Measurements from ENCODE around the gene SLC16A3.
A peak's percentile ranks its signal among the peaks of the same experiment; 100 is the strongest.

The SLC16A3 gene

DNA sequence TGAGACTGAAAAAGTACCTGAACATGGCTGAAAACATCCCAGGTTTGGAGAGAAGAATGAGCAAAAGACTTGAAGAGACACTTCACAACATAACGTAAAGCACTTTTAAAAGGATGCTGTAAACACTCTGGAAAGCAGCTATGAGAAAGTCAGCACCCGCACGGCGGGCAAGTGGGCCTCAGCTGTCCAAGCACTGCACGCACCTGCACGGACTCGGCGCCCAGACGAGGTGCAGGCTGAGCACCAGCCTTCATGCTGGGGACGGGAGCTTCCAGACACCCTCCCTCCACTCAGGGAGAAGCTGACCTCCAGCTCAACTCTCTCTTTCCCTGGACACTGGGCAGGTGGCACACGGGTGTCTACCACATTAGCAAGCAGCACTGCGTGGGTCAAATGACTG lies 29.3 kb upstream of the SLC16A3 start:
- Histone ChIP-seq H3K27me3 (ENCODE audit: insufficient read depth, low read length, poor library complexity, severe bottlenecking) (no peaks in the 10 kb centered on the region), H2AFZ (ENCODE audit: low read length) (no peak overlapping the region), H3K9me3 (ENCODE audit: insufficient read depth, low read depth, low read length) (no peaks in the 10 kb centered on the region), H3F3A (ENCODE audit: low read depth) (0 out of 2 replicates have a peak, but pooled peaks cover 2% of the 10 kb centered on the region), H4K20me1 (ENCODE audit: insufficient read depth, low read length, poor library complexity, severe bottlenecking) (peaks cover 42% of the 10 kb centered on the region), H3K4me1 (ENCODE audit: insufficient read depth, low read length, poor library complexity, severe bottlenecking) (peaks cover 42% of the 10 kb centered on the region), H3K4me2 (ENCODE audit: low read depth, low read length, poor library complexity, severe bottlenecking) (peak overlapping the region; percentile 99), H3K9ac (ENCODE audit: low read depth, low read length, poor library complexity, severe bottlenecking) (peak overlapping the region; percentile 90), H3K9me2 (replicated peaks; ENCODE audit: low read depth, low read length) (no peaks in the 10 kb centered on the region), H3K36me3 (ENCODE audit: insufficient read depth, low read length) (peaks cover 34% of the 10 kb centered on the region; the same call in 1 of the 2 replicates), H3K4me3 (ENCODE audit: low read length, poor library complexity, severe bottlenecking) (peak overlapping the region; percentile 98), H3K79me2 (ENCODE audit: insufficient read depth, low read length) (peaks cover 60% of the 10 kb centered on the region)
- TF ChIP-seq EZH2phosphoT487 (IDR thresholded peaks at IDR 0.05; ENCODE audit: borderline replicate concordance): no peak
- TF ChIP-seq, protein P1, sequence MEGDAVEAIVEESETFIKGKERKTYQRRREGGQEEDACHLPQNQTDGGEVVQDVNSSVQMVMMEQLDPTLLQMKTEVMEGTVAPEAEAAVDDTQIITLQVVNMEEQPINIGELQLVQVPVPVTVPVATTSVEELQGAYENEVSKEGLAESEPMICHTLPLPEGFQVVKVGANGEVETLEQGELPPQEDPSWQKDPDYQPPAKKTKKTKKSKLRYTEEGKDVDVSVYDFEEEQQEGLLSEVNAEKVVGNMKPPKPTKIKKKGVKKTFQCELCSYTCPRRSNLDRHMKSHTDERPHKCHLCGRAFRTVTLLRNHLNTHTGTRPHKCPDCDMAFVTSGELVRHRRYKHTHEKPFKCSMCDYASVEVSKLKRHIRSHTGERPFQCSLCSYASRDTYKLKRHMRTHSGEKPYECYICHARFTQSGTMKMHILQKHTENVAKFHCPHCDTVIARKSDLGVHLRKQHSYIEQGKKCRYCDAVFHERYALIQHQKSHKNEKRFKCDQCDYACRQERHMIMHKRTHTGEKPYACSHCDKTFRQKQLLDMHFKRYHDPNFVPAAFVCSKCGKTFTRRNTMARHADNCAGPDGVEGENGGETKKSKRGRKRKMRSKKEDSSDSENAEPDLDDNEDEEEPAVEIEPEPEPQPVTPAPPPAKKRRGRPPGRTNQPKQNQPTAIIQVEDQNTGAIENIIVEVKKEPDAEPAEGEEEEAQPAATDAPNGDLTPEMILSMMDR (conservative IDR thresholded peaks at IDR 0.05; ENCODE audit: low read length): no peak

DNA sequence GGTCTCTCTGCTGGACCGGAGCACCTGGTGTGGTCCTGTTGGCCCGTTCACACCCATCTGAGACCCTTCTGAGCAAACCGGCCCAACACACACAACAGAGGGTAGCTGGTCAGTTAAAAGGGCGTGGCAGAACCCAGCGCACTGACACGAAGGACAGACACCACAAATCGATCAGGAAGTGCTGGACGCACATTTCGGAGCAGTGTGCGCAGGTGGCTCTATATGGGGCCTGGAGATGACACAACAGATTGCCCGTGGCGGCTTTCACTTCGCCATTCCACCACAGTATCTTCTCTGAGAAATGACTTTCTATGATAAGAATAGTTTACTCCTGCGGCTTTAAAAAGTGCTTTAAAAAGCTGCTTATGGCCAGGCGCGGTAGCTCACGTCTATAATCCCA lies 28.7 kb upstream of the SLC16A3 start:
- H3K36me3 ChIP-seq (ENCODE audit: insufficient read depth, low read length): peaks cover 28% of the 10 kb centered on the region; the same call in 1 of the 2 replicates
- H2AFZ ChIP-seq (ENCODE audit: low read length): no peak overlapping the region
- TF ChIP-seq EZH2phosphoT487 (IDR thresholded peaks at IDR 0.05; ENCODE audit: borderline replicate concordance): no peak
- TF ChIP-seq, protein P1 (conservative IDR thresholded peaks at IDR 0.05; ENCODE audit: low read length): no peak
- H3F3A ChIP-seq (ENCODE audit: low read depth): 0 out of 2 replicates have a peak, but pooled peaks cover 2% of the 10 kb centered on the region
- peaks cover 55% of the 10 kb centered on the region for H3K79me2 ChIP-seq (ENCODE audit: insufficient read depth, low read length)
- peak overlapping the region; percentile 98 for H3K4me3 ChIP-seq (ENCODE audit: low read length, poor library complexity, severe bottlenecking)
- peak overlapping the region; percentile 99 for H3K4me2 ChIP-seq (ENCODE audit: low read depth, low read length, poor library complexity, severe bottlenecking)
- H3K9me3 ChIP-seq (ENCODE audit: insufficient read depth, low read depth, low read length): no peaks in the 10 kb centered on the region
- H4K20me1 ChIP-seq (ENCODE audit: insufficient read depth, low read length, poor library complexity, severe bottlenecking): peaks cover 37% of the 10 kb centered on the region
- H3K9ac ChIP-seq (ENCODE audit: low read depth, low read length, poor library complexity, severe bottlenecking): peak overlapping the region; percentile 90
- no peaks in the 10 kb centered on the region for H3K9me2 ChIP-seq (replicated peaks; ENCODE audit: low read depth, low read length)
- peaks cover 46% of the 10 kb centered on the region for H3K4me1 ChIP-seq (ENCODE audit: insufficient read depth, low read length, poor library complexity, severe bottlenecking)
- H3K27me3 ChIP-seq (ENCODE audit: insufficient read depth, low read length, poor library complexity, severe bottlenecking): no peaks in the 10 kb centered on the region

DNA sequence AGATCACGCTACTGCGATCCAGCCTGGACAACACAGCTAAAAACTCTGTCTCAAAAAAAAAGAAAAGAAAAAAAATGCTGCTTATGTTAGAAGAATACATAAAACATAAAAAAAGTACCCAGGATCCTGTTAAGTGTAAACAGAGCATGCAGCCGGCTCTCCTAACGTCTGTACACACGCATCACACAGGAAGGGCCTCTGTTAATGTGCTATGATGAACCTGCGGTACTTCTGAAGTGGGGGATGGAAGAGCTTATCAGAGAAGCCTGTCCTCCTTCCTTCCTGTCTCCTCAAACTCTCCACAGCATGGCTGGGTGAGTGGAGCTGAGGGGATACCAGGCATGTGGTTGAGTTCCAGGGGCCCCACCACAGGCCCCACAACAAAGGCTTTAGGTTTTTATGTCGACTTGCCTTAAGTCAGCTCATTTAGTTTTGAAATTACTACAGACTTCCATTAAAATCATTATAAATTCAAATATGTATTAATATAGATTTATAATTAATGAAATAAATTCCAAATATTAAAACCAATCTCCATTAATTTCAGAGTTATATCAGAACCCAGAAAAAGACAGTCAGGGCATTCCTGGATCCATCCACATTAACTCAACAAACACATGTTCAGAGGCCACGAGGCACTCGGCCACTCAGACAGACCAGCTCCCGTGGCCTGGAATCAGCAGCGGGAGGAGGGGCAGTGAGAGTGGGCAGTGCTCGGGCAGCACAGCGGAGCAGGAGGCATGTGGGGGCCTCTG lies 27.9 kb upstream of the SLC16A3 start:
- TF ChIP-seq, protein P1 (conservative IDR thresholded peaks at IDR 0.05; ENCODE audit: low read length): no peak
- no peak for TF ChIP-seq EZH2phosphoT487 (IDR thresholded peaks at IDR 0.05; ENCODE audit: borderline replicate concordance)
- H3K9me3 ChIP-seq (ENCODE audit: insufficient read depth, low read depth, low read length): no peaks in the 10 kb centered on the region
- H3F3A ChIP-seq (ENCODE audit: low read depth): 0 out of 2 replicates have a peak, but pooled peaks cover 2% of the 10 kb centered on the region
- peaks cover 33% of the 10 kb centered on the region for H4K20me1 ChIP-seq (ENCODE audit: insufficient read depth, low read length, poor library complexity, severe bottlenecking)
- peak overlapping the region; percentile 98 for H3K4me3 ChIP-seq (ENCODE audit: low read length, poor library complexity, severe bottlenecking)
- peaks cover 47% of the 10 kb centered on the region for H3K79me2 ChIP-seq (ENCODE audit: insufficient read depth, low read length)
- peak overlapping the region; percentile 99 for H3K4me2 ChIP-seq (ENCODE audit: low read depth, low read length, poor library complexity, severe bottlenecking)
- H3K9ac ChIP-seq (ENCODE audit: low read depth, low read length, poor library complexity, severe bottlenecking): peak overlapping the region; percentile 90
- H3K4me1 ChIP-seq (ENCODE audit: insufficient read depth, low read length, poor library complexity, severe bottlenecking): peaks cover 53% of the 10 kb centered on the region
- H3K27me3 ChIP-seq (ENCODE audit: insufficient read depth, low read length, poor library complexity, severe bottlenecking): no peaks in the 10 kb centered on the region
- H3K9me2 ChIP-seq (replicated peaks; ENCODE audit: low read depth, low read length): no peaks in the 10 kb centered on the region
- peak overlapping the region; percentile 10; the same call in 1 of the 2 replicates for H2AFZ ChIP-seq (ENCODE audit: low read length)
- peaks cover 20% of the 10 kb centered on the region; the same call in 1 of the 2 replicates for H3K36me3 ChIP-seq (ENCODE audit: insufficient read depth, low read length)
